IMR-90 (cell line): ENCODE data around the gene TMEM52B. TPM values are rescaled to one million over a fixed set of nuclear protein-coding genes. Genes with fewer than 3 reads are reported as not detected.

Source experiments
- ATAC-seq: fragments of 200-7000 bp; cut with Tn5 transposase; 2 replicates; pipeline ENCODE4 v1.9.1; 2020; ENCODE audit warnings: low read depth, mild to moderate bottlenecking, moderate library complexity
- BruUV-seq: library from RNA; stranded (reverse); fragments of 400-500 nt; replicated peaks from 2 replicates; lab custom pipeline; 2021; lab: Mats Ljungman, UMichigan
- CTCF ChIA-PET: fragments of 300-600 bp; formaldehyde crosslinking; extraction: SDS; loops from one replicate; lab custom pipeline; 2021; ENCODE audit warnings: antibody characterized with exemption; lab: Yijun Ruan, JAX
- POLR2A ChIA-PET: fragments of 300-600 bp; sonication (Branson Sonifier 250); formaldehyde crosslinking; loops from one replicate; lab custom pipeline; 2022; ENCODE audit warnings: antibody characterized with exemption; ENCODE audit not compliant: unreplicated experiment; lab: Charles Lee
- DNase-seq: peaks from one replicate; pipeline ENCODE4 v3.0.0; 2013
- H2AFZ ChIP-seq: replicated peaks from 2 replicates; pipeline ENCODE3; 2013; ENCODE audit warnings: low read length, mild to moderate bottlenecking; ENCODE audit not compliant: poor library complexity
- H2AK5ac ChIP-seq: 2 replicates; pipeline ENCODE4 v1.6.1; 2013; ENCODE audit warnings: low read depth, low read length, inconsistent platforms
- H2AK9ac ChIP-seq: replicated peaks from 2 replicates; pipeline ENCODE3; 2013; ENCODE audit warnings: mild to moderate bottlenecking, low read depth, low read length, moderate library complexity; ENCODE audit not compliant: poor library complexity
- H2BK120ac ChIP-seq: 2 replicates; pipeline ENCODE4 v1.6.1; 2013; ENCODE audit warnings: low read depth, low read length, inconsistent platforms
- H2BK15ac ChIP-seq: 3 replicates; pipeline ENCODE4 v1.6.1; 2013; ENCODE audit warnings: low read depth, low read length, inconsistent platforms
- H2BK20ac ChIP-seq: 2 replicates; pipeline ENCODE4 v1.6.1; 2013; ENCODE audit warnings: low read depth, mild to moderate bottlenecking, inconsistent platforms, low read length, moderate library complexity
- H2BK5ac ChIP-seq: 2 replicates; pipeline ENCODE4 v1.6.1; 2013; ENCODE audit warnings: mild to moderate bottlenecking, low read depth, low read length, inconsistent platforms; ENCODE audit not compliant: poor library complexity, severe bottlenecking
- H3K14ac ChIP-seq: replicated peaks from 2 replicates; pipeline ENCODE4 v1.6.1; 2013; ENCODE audit warnings: low read depth, low read length, inconsistent platforms
- H3K18ac ChIP-seq: 2 replicates; pipeline ENCODE4 v1.6.1; 2013; ENCODE audit warnings: low read depth, low read length, control low read depth
- H3K23ac ChIP-seq: 2 replicates; pipeline ENCODE4 v1.6.1; 2013; ENCODE audit warnings: low read depth, low read length, inconsistent platforms
- H3K27ac ChIP-seq: 2 replicates; pipeline ENCODE4 v1.5.1; 2013; ENCODE audit warnings: mild to moderate bottlenecking, control low read depth, low read length; ENCODE audit not compliant: insufficient read depth
- H3K27me3 ChIP-seq: 2 replicates; pipeline ENCODE4 v1.6.1; 2013; ENCODE audit warnings: low read length; ENCODE audit not compliant: control insufficient read depth, insufficient read depth
- H3K36me3 ChIP-seq: 2 replicates; pipeline ENCODE4 v1.6.1; 2013; ENCODE audit warnings: low read length, mixed read lengths; ENCODE audit not compliant: control insufficient read depth, insufficient read depth
- H3K4ac ChIP-seq: 2 replicates; pipeline ENCODE4 v1.6.1; 2013; ENCODE audit warnings: low read depth, low read length, inconsistent platforms
- H3K4me1 ChIP-seq: 2 replicates; pipeline ENCODE4 v1.6.1; 2013; ENCODE audit warnings: low read length, mixed read lengths; ENCODE audit not compliant: control insufficient read depth, insufficient read depth
- H3K4me2 ChIP-seq: 2 replicates; pipeline ENCODE4 v1.6.1; 2013; ENCODE audit warnings: low read depth, mild to moderate bottlenecking, control low read depth, low read length, moderate library complexity
- H3K4me3 ChIP-seq: 2 replicates; pipeline ENCODE4 v1.5.1; 2013; ENCODE audit warnings: low read depth, mild to moderate bottlenecking, control low read depth, low read length, moderate library complexity; ENCODE audit not compliant: insufficient read depth
- H3K56ac ChIP-seq: 2 replicates; pipeline ENCODE4 v1.6.1; 2013; ENCODE audit warnings: low read length, inconsistent platforms; ENCODE audit not compliant: insufficient read depth; ENCODE audit errors: extremely low read depth
- H3K79me1 ChIP-seq, 2 experiments: 2 replicates each; pipeline ENCODE4 v1.6.1; 2013; ENCODE audit warnings: low read length in 2 of 2, inconsistent platforms in 1 of 2, low read depth in 1 of 2
- H3K9ac ChIP-seq: 2 replicates; pipeline ENCODE4 v1.6.1; 2013; ENCODE audit warnings: low read depth, low read length, control low read depth
- H3K9me1 ChIP-seq: 2 replicates; pipeline ENCODE4 v1.6.1; 2013; ENCODE audit warnings: low read length, inconsistent platforms; ENCODE audit not compliant: insufficient read depth
- H3K9me3 ChIP-seq: 2 replicates; pipeline ENCODE4 v1.6.1; 2013; ENCODE audit warnings: low read length; ENCODE audit not compliant: control insufficient read depth, insufficient read depth
- H4K20me1 ChIP-seq: 2 replicates; pipeline ENCODE4 v1.6.1; 2013; ENCODE audit warnings: low read length, inconsistent platforms; ENCODE audit not compliant: insufficient read depth
- H4K5ac ChIP-seq: 2 replicates; pipeline ENCODE4 v1.6.1; 2013; ENCODE audit warnings: mild to moderate bottlenecking, low read depth, low read length, control low read depth
- H4K8ac ChIP-seq, 2 experiments: 2 replicates each; pipeline ENCODE4 v1.6.1; 2013; ENCODE audit warnings: low read depth in 2 of 2, low read length in 2 of 2, control low read depth in 1 of 2, inconsistent platforms in 1 of 2
- H4K91ac ChIP-seq: 2 replicates; pipeline ENCODE4 v1.6.1; 2013; ENCODE audit warnings: low read depth, low read length, inconsistent platforms; ENCODE audit not compliant: insufficient read depth
- CEBPB ChIP-seq: IDR thresholded peaks from 2 replicates; pipeline ENCODE4 v1.6.1; 2012; ENCODE audit warnings: low read depth, low read length, improper control_type of control experiment
- CHD1 ChIP-seq: IDR thresholded peaks from 2 replicates; pipeline ENCODE4 v1.6.1; 2012; ENCODE audit warnings: low read depth, low read length, improper control_type of control experiment
- CTCF ChIP-seq: conservative IDR thresholded peaks from 2 replicates; pipeline ENCODE4 v1.5.1; 2012; ENCODE audit warnings: mild to moderate bottlenecking, low read depth, low read length, improper control_type of control experiment
- ELK1 ChIP-seq: fragments of 150-350 bp; IDR thresholded peaks from 2 replicates; pipeline ENCODE4 v1.6.1; 2016; ENCODE audit warnings: low read depth, mild to moderate bottlenecking, low read length, moderate library complexity, borderline replicate concordance
- MXI1 ChIP-seq: IDR thresholded peaks from 2 replicates; pipeline ENCODE4 v1.6.1; 2012; ENCODE audit warnings: low read depth, mild to moderate bottlenecking, low read length, moderate library complexity, borderline replicate concordance
- SMC3 ChIP-seq: fragments of 150-350 bp; IDR thresholded peaks from 2 replicates; pipeline ENCODE4 v1.6.1; 2016; ENCODE audit warnings: low read depth, mild to moderate bottlenecking, antibody characterized with exemption, low read length, moderate library complexity
- WGBS, 2 experiments: methylation state at CpG; one replicate each; pipeline versions ENCODE4 v1.1.5 to v1.1.7; 2013; ENCODE audit warnings: missing lambda C conversion rate in 2 of 2; ENCODE audit not compliant: insufficient read length in 1 of 2; ENCODE audit errors: extremely low coverage in 2 of 2; 5-methylcytosine and 5-hydroxymethylcytosine counted together
- dilution Hi-C: fragments of 300-500 bp; cut with HindIII; formaldehyde crosslinking; loops from one replicate; pipeline ENCODE4 v1.14.3; 2018; ENCODE audit warnings: low sequenced_read_pairs; ENCODE audit not compliant: unreplicated experiment
- in situ Hi-C: fragments of 300-500 bp; cut with MboI; formaldehyde crosslinking; loops from 3 replicates; pipeline ENCODE4 v1.14.3; 2019; ENCODE audit warnings: low sequenced_read_pairs, inconsistent platforms, mixed read lengths
- intact Hi-C: fragments of 100-400 bp; cut with micrococcal nuclease; formaldehyde crosslinking; loops from 2 replicates; pipeline ENCODE4 v1.10.0; 2022
- polyA plus RNA-seq, 3 experiments: library from polyadenylated mRNA; depleted of rRNA; stranded (reverse); fragments of >200 nt; gene quantifications; 2 replicates each; pipeline ENCODE4 v1.2.3, GENCODE V29; 2012; ENCODE audit warnings: low replicate concordance in 1 of 3
- total RNA-seq: library from RNA; depleted of rRNA; stranded (reverse); fragments of >200 nt; gene quantifications from 2 replicates; pipeline ENCODE4 v1.2.3, GENCODE V29; 2012

TMEM52B gene
- total and polyA plus RNA-seq, 2 of the 4 experiments (the other 2 are of a cell fraction) = 2.0 to 3.6 TPM

GRCh38 chr12:10174986-10175614 lies 3.7 kb upstream of the TMEM52B start (continued):
- TF ChIP-seq CHD1 = no peak

GRCh38 chr12:10175846-10176636 lies 2.8 kb upstream of the TMEM52B start:
- Histone ChIP-seq H3K14ac (no peak overlapping the region), H2BK15ac (peak overlapping the region; percentile 60; the same call in 1 of the 3 replicates), H2AK5ac (no peak overlapping the region; the same call in none of the 2 replicates), H2BK120ac (peak overlapping the region; percentile 26; the same call in 1 of the 2 replicates), H3K27me3 (no peaks in the 10 kb centered on the region), H4K20me1 (no peaks in the 10 kb centered on the region), H3K4ac (no peak overlapping the region; the same call in 1 of the 2 replicates), H4K8ac (0 out of 4 replicates have a peak overlapping the region, but pooled peaks of 1 of the 2 experiments have one; percentile 23), H3K4me3 (no peak overlapping the region), H3K56ac (no peak overlapping the region), H3K23ac (no peak overlapping the region), H3K9ac (no peak overlapping the region), H3K36me3 (no peaks in the 10 kb centered on the region), H2AK9ac (no peak overlapping the region), H2BK5ac (no peak overlapping the region), H4K91ac (no peak overlapping the region), H3K9me1 (no peaks in the 10 kb centered on the region; the same call in 1 of the 2 replicates), H2BK20ac (peak overlapping the region; percentile 18; the same call in 1 of the 2 replicates), H3K27ac (no peak overlapping the region), H3K79me1 (0 out of 4 replicates have a peak, but pooled peaks cover 0 to 4% of the 10 kb centered on the region in 2 experiments), H3K4me2 (no peak overlapping the region), H3K18ac (peak overlapping the region; percentile 49; the same call in 1 of the 2 replicates), H2AFZ (no peak overlapping the region), H3K4me1 (peaks cover 15% of the 10 kb centered on the region), H3K9me3 (no peaks in the 10 kb centered on the region), H4K5ac (no peak overlapping the region)
- WGBS, 2 experiments = 94% methylated on average over 4 of the region's 5 CpGs; no CpG with 5 or more reads in 1 of the 2 experiments
- intact Hi-C loops = no loop called here
- DNase-seq (no peak), ATAC-seq (no peak)
- in situ Hi-C loops = no loop called here
- dilution Hi-C loops = no loop called here
- POLR2A ChIA-PET = no interaction called here
- no TSS peak for BruUV-seq
- TF ChIP-seq SMC3 (no peak), ELK1 (no peak), CTCF (no peak), CEBPB (no peak), MXI1 (no peak), CHD1 (no peak)
- CTCF ChIA-PET = interaction anchor here (0.7 to 1.0 kb wide), 2 partner anchors 9 to 23 kb away, joined by 3 read pairs; no protein-coding TSS in a partner anchor
